NCI-H2171 treated with DMSO at 0.1 percent for 48 hours (cell line): ENCODE data around the gene ATP6V1D.
"Not testable (repeated sequence)": the region's sequence is repeated elsewhere in the genome, so short reads cannot be mapped to it uniquely, and the experiment has no call there.

Experiments used
- DNase-seq: peaks from one replicate; lab custom pipeline; 2025; lab: John Stamatoyannopoulos, UW

ATP6V1D gene

DNA sequence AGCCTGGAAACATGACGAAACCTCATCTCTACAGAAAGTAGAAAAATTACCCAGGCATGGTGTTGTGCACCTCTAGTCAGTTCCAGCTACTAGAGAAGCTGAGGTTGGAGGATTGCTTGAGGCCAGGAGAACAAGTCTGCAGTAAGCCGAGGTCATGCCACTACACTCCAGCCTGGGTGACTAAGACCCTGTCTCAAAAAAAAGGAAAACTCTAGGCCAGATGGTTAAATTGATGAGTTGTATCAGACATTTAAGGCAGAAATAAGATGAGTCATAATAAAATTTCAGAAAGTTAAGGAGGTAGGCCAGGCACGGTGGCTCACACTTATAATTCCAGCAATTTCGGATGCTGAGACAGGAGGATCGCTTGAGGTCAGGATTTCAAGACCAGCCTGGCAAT is 11.2 kb upstream of the ATP6V1D start:
- no peak for DNase-seq

- no peak for DNase-seq
Observed at GRCh38 chr14:67365476-67365875, 5.9 kb upstream of the ATP6V1D start.

- DNase-seq = peak; percentile 53
Observed at GRCh38 chr14:67360470-67361206, 1.0 kb upstream of the ATP6V1D start.

DNA sequence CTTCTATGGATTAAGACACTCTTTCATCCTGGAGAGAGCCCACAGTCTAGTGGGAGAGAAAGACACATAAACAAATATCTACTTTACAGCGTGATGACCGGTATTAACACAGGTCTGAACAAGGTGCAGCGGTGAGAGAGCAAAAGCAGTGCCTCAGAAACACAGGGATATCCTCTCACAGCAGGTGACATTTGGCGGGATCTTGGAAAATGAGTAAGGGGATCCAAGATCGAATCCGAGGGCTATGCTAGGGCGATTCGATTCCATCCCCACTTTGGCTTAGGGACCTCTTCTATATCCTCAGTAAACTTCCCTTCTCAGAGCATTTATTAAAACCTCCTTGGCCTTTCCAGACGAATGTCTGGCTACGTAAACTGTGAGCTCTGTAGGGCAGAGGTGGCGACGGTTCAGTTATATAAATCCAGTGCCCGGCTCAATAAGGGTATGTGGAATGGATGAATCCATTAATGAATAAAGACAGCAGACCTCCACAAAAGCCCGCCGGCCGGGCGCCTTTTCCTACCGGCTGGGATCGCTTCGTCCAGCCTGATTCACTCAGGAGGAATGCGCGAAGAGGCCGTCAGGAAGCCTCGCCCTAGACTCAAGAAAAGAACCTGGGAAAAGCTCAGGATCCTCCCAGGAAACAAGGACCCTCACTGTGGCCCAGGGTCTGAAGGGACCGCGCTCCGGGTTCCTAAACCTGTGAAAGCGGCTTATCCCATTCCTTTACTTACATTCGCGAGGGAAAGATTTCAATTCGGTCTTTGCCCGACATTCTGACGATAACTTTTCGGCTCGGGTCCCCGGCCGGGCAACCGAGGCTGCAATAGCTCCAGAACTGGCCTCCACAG is 455 bp downstream of the ATP6V1D start:
- DNase-seq = no peak

- DNase-seq = no peak
Observed at GRCh38 chr14:67357969-67358354, 1.6 kb downstream of the ATP6V1D start.

- no peak for DNase-seq
Observed at GRCh38 chr14:67357186-67357968, 2.2 kb downstream of the ATP6V1D start.

GRCh38 chr14:67352055-67352454 is 7.5 kb downstream of the ATP6V1D start:
- no peak for DNase-seq

DNA sequence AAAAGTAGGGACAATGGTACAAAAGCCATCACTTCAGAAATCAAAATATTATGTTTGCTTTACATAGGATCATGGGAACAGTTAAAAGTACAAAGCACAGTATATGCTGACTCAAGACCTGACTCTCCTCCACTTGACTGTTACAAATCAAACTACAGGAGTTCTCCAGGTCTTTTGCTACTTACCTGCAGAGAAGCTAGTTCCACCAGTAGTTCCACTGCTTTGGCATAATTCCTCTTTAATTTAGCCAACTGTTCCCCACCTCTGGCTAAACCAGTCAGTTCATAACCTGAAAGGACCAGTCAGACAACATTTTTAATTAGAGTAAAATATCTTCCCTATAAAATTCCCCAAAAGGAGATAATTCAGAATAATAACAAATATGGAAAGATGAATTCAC is 14.0 kb downstream of the ATP6V1D start:
- no peak for DNase-seq

- DNase-seq = no peak
Observed at GRCh38 chr14:67343601-67344230, 15.9 kb downstream of the ATP6V1D start.

- not testable (repeated sequence) for DNase-seq
Observed at GRCh38 chr14:67341231-67341630, 18.4 kb downstream of the ATP6V1D start.

DNA sequence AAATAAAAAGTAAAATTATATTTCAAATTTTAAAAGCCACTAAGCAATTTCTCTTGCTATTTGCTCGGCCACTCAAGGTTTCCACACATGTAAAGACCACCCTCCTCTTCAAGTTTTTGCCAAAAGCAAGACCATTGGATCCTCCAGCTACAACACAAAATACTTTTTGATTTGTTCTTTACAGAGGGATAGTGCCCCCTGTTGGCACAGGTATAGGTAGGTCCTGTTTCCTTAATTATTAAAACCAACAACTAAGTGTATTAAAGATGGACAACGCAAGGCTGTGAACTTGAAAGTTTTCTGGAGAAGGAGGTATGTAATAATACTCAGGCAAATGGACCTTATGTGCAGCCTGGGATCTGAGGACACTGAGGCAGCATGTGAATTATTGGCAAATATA is 23.8 kb downstream of the ATP6V1D start:
- DNase-seq = no peak

DNA sequence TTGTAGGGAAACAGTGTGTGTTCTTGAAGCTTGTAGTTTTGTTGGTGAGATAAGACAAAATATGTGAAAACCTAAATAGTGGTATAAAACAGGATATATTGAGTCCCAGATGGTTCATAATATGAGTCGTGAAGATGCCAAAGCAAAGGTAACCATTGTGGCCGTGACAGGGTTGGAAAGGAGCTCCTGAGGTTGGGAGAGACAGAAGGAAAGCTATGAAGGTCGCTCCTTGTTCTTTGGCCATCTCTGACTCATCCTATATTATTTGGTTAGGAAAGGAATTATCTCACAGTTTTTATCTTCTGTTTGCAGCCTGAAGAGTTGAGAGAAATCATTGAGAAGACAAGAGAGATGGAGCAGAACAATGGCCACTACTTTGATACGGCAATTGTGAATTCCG is 27.1 kb downstream of the ATP6V1D start:
- DNase-seq = no peak

DNA sequence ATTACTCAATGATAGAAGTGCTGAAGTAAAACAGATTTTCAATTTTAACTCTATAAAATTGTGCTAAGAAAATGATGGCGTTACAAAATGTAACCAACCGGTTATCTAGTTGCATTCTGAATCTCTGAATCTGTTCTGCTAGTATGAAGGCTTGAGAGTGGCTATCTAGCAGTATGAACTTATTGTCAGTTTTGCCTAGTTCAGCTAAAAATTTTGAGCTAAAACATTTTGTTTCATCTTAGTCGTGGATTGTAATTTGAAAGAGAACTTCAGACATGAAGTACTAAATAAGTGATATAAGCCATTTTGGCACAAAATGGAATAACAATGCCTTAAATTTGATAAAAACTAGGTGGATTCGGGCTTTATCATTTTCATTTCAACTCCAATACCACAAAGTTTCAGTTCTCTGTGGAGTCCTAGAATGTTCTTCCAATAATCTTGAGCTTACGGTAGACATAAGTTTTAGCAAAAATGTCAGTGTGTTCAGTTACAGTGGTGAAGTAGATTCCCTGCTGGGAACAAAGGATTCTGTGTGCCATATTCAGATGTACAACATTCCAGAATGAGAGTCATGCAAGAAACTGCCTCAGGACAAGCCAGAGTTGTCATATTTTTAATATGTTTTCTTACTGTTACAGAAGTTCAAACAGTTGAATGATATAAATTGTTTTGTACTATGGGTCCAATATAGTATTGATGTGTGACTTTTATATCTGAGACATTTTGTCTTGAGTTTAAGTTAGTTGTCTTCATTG is 28.1 kb downstream of the ATP6V1D start:
- no peak for DNase-seq

GRCh38 chr14:67329666-67330065 is 29.9 kb downstream of the ATP6V1D start:
- DNase-seq = not testable (repeated sequence)

GRCh38 chr14:67319142-67319541 is 40.5 kb downstream of the ATP6V1D start:
- peak; percentile 16 for DNase-seq

DNA sequence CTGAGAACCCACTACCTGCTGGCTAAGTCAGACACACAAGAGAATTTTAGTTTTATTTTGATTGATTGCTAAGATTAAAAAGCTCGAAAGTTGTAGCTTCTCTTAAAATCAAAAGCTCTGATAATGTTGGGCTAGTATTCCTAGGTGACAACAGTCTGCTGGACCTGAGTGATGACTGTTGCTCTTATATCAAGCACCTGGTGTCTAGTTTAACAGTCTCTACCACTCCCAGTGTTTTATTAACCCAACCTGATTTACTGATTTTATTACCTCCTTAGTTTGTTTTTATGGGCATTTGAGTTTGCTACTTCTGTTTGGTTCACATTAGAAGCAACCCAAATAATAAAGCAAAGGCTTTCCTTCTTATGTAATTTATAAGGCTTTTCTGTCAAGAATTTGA is 41.8 kb downstream of the ATP6V1D start:
- DNase-seq = no peak

- DNase-seq = no peak
Observed at GRCh38 chr14:67313153-67313552, 46.5 kb downstream of the ATP6V1D start.

DNA sequence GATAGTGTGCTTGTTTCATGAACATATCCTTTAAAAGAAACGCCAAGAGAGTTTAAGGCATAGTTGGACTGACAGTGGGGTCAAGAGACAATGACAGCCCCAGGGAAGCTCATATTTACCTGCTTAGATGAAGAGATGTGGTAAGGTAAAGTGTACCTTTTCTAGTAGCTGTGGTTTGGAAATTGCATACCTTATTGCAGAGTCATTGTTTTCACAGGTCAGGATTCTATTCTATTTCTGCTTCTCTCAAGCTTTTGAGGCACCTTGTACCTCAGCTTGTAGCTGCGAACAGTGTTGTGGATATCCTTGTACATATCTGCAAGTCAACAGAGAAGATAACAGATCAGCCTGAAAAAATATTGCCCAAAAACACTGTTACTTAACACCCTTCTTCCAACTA is 47.7 kb downstream of the ATP6V1D start:
- DNase-seq = no peak
